GM19452 (cell line): ENCODE data around the gene FFAR3.
"Not testable (repeated sequence)": the region's sequence is repeated elsewhere in the genome, so short reads cannot be mapped to it uniquely, and the experiment has no call there.

ENCODE experiments used
- ATAC-seq: cut with Tn5 transposase; IDR thresholded peaks from one replicate; pipeline ENCODE4 v1.9.1; 2021; ENCODE audit not compliant: unreplicated experiment

FFAR3 gene

DNA sequence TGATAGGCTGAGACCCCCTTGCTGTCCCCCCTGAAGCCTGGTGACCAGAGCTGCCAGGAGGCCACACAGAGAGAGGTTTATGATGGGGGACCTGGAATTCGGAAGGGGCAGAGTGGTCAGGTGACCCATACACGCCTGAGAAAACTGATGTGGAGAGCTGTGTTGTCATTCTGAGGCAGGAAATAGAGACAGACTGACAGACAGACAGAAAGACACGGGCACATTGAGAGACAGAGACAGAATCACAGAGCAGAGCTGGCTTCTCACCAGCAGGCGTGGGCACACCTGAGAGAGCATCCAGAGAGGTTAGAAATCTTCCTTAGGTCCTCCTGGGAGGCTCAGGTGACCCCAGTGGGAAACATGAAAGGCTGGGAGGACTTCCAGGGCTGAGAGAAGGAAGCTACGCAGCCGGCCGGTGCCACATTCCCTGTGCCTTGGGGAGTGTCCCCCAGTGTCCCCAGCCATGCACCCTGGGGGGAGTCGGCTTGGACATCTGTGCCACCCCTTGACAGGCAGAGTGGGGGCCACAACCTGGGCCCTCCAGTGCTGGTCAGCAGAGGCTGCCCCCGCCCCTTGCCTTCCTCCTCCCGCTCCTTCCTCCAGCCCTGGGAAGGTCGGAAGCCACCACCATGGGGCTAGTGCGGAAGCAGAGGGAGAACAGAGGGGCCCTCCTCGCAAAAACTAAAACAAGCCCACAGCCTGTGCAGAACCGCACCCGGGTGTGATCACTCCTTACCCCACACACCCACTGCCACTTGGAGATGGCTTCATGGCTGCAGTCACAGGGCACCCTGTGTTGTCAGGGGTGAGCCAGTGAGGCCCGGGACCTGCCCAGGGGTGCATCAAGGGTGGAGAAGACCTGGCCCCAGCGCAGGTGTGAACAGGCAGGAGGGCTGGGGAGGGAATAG is 8.4 kb upstream of the FFAR3 start:
- ATAC-seq: no peak

DNA sequence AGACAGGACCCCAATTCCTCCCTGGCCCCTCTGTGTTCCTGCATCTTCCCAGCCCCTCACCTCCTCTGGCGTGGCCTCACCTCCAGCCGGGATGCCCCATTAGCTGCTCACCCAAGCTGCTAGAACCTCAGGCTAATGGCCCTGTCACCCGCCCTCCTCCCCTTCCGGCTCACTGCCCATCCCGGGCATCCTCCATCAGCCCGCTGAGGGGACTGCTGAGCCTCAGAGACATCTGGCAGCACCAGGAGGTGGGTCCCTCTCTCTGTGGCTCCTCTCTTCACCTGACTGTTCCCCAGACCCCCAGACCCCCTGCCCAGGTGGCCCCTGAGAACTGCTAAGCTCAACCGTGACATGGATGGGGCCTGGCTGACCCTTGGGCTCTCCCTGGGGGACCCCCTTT is 7.7 kb upstream of the FFAR3 start:
- no peak for ATAC-seq

GRCh38 chr19:35351411-35352176 is 6.7 kb upstream of the FFAR3 start:
- ATAC-seq: no peak

GRCh38 chr19:35352177-35352447 is 6.1 kb upstream of the FFAR3 start:
- no peak for ATAC-seq

GRCh38 chr19:35352448-35353304 is 5.6 kb upstream of the FFAR3 start:
- ATAC-seq: no peak

DNA sequence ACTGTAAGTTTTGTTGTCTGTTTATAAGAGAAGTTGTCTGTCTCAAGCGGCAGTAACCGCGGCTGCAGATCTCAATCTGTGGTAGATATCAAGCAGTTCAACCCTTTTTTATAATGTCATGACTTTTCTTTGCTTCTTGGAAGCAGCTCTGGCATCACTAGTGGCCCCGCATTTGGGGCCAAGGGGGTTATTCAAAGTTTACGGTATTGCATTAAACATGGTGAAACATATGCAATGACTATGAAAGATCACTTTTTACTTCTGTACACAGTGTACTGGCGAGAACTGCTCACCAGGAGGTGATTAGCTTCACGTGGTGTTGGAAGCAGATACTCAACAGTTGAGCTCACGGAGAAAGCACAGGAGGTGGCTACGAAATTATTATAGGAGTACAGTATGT is 4.6 kb upstream of the FFAR3 start:
- ATAC-seq: no peak

- ATAC-seq: no peak
Observed at GRCh38 chr19:35354898-35355297, 3.4 kb upstream of the FFAR3 start.

DNA sequence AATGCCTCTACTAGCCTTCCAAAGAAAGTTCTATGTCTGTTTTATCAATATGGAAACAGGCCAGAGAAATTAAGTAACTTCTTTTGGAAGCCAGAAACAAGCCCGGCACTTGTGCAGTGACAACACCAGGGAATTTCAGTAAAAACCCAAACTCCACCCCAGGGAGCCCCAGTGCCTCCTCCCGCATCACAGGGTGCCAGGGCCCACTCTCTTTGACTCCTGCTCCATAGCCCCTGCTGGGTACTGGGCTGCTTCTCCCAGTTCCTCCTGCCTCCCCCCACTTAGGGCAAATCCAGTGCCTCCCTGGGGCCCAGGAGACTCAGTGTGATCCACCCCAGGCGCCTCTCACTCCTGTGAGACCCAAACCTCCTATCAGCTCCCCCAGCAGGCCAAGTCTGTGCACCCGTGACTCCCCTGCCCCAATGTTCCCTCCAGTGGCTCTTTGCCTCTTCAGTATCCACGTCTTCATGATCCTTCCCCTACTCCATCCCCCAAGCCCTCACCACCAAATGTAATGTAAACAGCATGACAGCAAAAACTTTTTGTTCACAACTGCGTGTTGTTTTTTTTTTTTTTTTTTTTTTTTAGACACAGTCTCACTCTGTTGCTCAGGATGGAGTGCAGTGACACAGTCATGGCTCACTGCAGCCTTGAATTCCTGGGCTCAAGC is 2.3 kb upstream of the FFAR3 start:
- no peak for ATAC-seq

- not testable (repeated sequence) for ATAC-seq
Observed at GRCh38 chr19:35358834-35359233, 574 bp downstream of the FFAR3 start.

- not testable (repeated sequence) for ATAC-seq
Observed at GRCh38 chr19:35359395-35359794, 1.1 kb downstream of the FFAR3 start.

DNA sequence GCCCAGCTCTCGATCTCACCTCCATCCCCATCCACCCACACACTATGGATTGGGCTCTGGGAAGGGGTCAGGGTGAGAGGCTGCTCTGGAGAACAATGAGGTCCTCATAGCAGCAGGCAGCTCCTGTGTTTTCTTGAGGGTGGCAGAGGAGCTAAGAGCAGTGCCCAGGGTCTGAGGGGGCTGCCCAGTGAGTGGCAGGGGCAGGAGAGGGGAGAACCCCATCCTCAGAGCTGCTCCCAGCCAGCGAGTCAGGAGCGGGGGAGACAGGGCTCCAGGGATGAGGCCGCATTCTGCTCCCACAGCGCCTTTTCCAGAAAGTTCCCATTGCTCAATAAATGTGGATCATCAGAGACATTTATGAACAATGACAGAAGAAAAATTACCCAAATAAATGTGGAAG is 1.8 kb downstream of the FFAR3 start:
- not testable (repeated sequence) for ATAC-seq

DNA sequence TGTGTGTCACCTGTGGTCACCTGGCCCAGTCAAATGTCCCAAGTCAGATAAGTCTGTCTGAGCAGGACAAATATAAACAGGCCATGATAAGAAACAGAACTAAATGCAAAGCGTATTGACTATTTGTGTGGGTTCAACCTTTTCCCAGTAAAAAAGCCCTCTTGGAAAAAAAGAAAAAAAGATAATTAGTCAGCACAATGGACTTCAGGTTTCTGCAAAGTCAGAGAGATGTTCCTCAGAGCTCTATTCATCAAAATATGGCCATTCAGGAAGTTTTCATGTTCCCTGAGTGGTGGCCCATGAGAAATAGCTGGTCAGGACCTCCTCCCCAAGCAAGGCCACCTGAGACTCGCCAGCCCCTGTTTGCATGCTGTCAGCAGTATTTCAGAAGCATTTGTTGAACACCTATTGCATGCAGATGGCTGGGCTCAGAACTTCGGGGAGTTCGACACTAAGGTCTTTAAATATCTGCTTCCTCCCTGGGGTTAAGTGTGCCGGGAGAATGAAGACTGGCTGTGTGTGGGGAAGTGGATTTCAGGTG is 2.7 kb downstream of the FFAR3 start:
- ATAC-seq: no peak

GRCh38 chr19:35362261-35363000 is 4.2 kb downstream of the FFAR3 start:
- ATAC-seq: no peak

- no peak for ATAC-seq
Observed at GRCh38 chr19:35363001-35363590, 4.8 kb downstream of the FFAR3 start.

DNA sequence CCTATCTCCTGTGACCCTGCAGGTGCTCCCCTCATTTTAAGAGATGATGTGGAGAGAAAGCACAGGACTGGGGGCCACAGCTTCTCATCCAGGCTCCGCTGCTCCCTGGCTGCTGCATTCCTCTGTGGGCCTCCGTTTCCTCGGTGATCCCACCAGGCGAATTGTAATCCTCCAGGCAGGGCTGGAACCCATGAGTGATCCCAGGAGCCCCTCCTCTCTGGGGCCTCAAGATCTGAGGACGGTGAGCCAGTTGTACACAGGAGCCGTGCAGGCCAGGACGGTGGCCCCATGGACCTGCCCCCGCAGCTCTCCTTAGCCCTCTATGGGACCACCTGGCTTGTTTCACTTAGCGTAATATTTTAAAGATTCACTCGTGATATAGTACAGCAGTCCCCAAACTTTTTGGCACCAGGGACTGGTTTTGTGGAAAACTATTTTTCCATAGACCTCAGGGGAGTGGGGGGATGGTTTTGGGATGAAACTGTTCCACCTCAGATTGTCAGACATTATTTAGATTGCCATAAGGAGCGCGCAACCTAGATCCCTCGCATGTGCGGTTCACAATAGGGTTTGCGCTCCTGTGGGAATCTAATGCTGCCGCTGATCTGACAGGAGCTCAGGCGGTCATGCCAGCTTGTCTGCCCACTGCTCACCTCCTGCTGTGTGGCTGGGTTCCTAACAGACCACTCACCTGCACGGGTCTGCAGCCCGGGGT is 5.6 kb downstream of the FFAR3 start:
- no peak for ATAC-seq

- ATAC-seq: no peak
Observed at GRCh38 chr19:35365303-35365702, 7.0 kb downstream of the FFAR3 start.

DNA sequence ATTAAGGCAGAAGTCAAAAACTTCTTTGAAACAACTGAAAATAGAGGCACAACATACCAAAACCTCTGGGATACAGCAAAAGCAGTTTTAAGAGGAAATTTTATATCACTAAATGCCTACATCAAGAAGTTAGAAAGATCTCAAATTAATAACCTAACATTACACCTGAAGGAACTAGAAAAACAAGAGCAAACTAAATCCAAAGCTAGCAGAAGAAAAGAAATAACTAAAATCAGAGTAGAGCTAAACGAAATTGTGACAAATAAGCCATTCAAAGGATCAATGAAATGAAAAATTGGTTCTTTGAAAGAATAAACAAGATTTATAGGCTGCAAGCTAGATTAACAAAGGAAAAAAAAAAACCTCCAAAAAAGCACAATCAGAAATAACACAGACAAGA is 10.1 kb downstream of the FFAR3 start:
- ATAC-seq: no peak

GRCh38 chr19:35369522-35369921 is 11.3 kb downstream of the FFAR3 start:
- ATAC-seq: no peak

- no peak for ATAC-seq
Observed at GRCh38 chr19:35370722-35371121, 12.5 kb downstream of the FFAR3 start, which contains the start of gene GPR42. TSS of gene GPR42 (plus strand) at chr19:35371068. CDS start at chr19:35371360, 292 bp downstream.
